D721Med (cell line): ENCODE data around the gene SMARCA2.

Experiments
- DNase-seq: peaks from one replicate; pipeline ENCODE4 v3.0.0; 2011; ENCODE audit warnings: low spot score; ENCODE audit not compliant: insufficient read length
- FAIRE-seq: peaks from 2 replicates; lab custom pipeline; 2011; peaks lifted over from hg19 to GRCh38; lab: Jason Lieb, UNC
- CTCF ChIP-seq: IDR thresholded peaks from 2 replicates; pipeline ENCODE4 v1.5.1; 2012; ENCODE audit warnings: mild to moderate bottlenecking, control low read depth; ENCODE audit not compliant: insufficient read depth; ENCODE audit errors: missing control alignments

The SMARCA2 gene

GRCh38 chr9:1995084-1995483, 20.1 kb upstream of the SMARCA2 start:
- FAIRE-seq: no peak

DNA sequence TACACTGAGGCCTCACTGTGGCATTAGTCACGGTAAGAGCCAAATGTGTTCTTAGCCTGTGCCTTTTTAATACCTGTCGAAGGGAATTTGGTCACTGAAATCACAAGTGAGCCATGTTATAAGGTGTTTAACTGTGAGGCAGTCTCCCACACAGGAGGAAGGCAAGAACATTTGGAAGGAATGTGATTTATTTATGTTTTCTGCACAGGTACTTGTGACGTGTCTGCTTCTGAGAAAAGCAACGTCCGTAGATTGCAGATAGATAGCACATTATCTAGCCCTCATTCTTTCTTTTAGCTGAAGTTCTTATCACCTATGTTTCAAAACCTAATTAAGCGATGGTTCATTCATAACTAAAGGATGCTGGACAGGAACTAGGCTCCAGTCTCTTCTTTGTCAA, 19.0 kb upstream of the SMARCA2 start:
- DNase-seq (no peak), FAIRE-seq (no peak)

More at GRCh38 chr9:1995084-1995483, 20.1 kb upstream of the SMARCA2 start:
- TF ChIP-seq CTCF: no peak
- no peak for DNase-seq

DNA sequence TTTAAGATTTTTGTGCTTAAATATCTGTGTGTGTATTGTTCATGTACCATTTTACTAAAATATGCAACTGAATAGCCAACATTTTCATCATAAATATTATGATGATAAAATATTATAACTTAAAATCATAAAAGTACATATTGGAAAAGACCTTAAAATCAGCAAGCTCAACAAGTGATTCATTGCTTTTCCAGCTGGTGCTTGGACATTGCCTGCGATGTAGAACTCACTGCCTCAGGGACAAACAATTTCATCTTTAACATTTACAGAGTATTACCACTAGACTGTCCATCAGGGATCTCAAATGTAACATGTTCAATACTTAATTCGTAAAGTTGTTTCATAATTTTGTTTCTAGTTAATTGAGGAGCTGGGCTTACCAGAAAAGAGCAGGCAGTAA, 17.5 kb upstream of the SMARCA2 start:
- no peak for TF ChIP-seq CTCF
- FAIRE-seq (no peak), DNase-seq (no peak)

More for the DNA sequence above, 19.0 kb upstream of the SMARCA2 start:
- no peak for TF ChIP-seq CTCF

- TF ChIP-seq CTCF: no peak
- DNase-seq (no peak), FAIRE-seq (no peak)
These were observed 17.0 kb upstream of the SMARCA2 start for GRCh38 chr9:1998111-1998510.

DNA sequence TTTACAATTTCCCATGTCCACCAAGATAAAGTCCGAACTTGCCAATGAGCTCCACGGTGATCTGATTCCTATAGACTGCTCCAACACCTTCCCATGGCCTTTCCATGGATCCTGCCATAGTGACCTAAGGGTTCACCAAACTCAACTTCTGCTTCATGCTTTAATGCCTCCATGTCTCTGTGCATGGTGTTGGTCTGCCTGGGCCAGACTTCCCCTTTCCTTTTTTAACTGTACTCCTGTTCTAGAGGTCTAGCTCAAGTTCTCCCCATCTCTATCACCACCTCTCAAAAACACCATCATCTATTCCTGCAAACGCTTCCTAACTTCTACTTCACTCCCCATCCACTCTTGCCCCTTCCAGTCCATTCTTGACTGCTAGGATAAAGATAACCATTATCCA, 14.8 kb upstream of the SMARCA2 start:
- FAIRE-seq (no peak), DNase-seq (no peak)
- TF ChIP-seq CTCF: no peak

DNA sequence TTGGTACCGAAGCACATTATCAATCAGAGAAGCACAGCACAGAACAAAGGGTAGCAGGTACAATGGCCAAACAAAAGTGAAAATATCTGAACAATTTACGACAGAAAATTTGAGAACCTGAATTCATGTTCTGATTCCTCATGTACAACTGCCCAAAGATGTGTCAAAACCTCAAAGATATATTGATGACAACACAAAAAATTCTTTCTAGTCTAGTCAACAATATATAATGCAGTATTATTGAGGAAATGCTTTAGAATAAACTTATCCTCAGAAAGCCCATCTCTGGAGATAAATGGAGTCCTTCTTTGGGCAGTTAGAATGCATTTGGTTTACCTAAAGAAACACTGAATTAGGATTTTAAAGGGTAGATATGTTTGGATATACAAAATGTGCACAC, 6.8 kb upstream of the SMARCA2 start:
- DNase-seq (no peak), FAIRE-seq (no peak)
- no peak for TF ChIP-seq CTCF

GRCh38 chr9:2012347-2012746, 2.8 kb upstream of the SMARCA2 start:
- DNase-seq (no peak), FAIRE-seq (no peak)
- TF ChIP-seq CTCF: no peak
